Activated CD8-positive, alpha-beta memory T cell treated with anti-CD3 and anti-CD28 coated beads, Interleukin-2, amount 50 U/mL, for 24 hours (primary cell): ENCODE measurements around the gene REXO5.
"Not testable (repeated sequence)": the region's sequence is repeated elsewhere in the genome, so short reads cannot be mapped to it uniquely, and the experiment has no call there.

ENCODE experiments used
- DNase-seq: peaks from one replicate; pipeline ENCODE4 v3.0.0-alpha.2; 2020; ENCODE audit errors: extremely low read depth

The REXO5 gene

GRCh38 chr16:20806168-20807050 lies at the start of gene REXO5, which contains the start of gene ERI2:
REXO5 (plus strand) TSS chr16:20806527; CDS start chr16:20806954, 427 bp downstream.
ERI2 (minus strand) TSS chr16:20806472; CDS start chr16:20806430, 42 bp downstream.
- peak; percentile 55 for DNase-seq

DNA sequence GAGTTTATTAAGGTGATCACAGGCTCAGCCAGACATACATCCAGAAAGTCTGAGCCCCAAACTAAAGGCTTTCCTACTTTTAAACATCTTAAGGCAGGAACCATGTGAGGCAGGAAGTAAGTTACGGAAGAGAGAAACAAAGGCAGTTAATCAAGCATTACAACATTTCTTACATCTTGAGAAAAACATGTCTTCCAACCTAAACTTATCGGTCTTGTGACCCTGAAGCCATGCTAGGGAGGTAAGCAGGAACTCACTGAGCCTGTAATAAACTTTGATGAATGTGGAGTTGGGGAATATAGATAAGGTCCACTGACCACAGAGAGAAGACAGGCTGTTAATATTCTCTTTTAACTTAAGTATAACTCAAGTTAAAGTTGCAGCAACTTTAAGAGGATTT lies 46.0 kb upstream of the REXO5 start:
- no peak for DNase-seq

DNA sequence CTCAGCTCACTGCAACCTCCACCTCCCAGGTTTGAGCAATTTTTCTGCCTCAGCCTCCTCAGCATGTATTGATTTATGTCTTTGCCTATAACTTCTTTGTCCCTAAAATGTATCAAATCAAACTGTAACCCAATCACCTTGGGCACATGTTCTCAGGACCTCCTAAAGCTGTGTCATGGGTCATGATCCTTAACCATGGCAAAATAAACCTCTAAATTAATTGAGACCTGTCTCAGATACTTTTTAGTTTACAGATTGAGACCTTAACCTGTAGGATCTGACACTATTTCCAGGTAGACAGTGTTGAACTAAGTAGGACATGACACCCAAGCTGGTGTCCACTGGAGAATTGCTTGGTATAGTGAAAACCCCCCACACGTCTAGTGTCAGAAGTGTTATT lies 45.2 kb upstream of the REXO5 start:
- no peak for DNase-seq

DNA sequence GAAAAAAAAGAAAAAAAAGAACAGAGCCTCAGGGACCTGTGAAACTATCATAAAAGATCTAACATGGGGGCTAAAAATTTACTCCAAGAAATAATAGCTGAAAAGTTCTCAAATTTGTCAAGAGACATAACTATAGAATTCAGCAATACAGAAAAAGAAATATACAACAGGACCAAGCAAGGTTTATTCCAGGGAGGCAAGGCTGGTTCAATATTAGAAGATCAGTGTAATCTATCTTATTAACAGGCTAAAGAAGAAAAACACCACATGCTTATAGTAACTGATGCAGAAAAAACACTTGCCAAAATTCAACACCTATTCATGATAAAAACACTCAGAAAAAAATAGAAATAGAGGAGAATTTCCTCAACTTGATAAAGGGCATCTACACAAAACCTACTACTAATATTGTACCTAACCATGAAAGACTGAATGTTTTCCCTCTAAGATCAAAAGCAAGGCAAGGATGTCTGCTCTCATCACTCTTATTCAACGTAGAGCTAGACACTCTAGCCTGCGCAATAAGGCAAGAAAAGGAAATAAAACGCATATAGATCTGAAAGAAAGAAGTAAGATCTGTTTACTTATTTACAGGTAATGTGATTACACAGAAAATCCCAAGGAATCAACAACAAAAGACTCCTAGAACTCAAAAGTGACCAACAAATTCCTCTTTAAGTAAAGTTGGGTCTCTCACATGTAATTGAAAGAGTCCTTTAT lies 43.8 kb upstream of the REXO5 start:
- no peak for DNase-seq

GRCh38 chr16:20763461-20764232 lies 42.7 kb upstream of the REXO5 start, which contains the start of gene ACSM3:
ACSM3 (plus strand) TSS chr16:20764014; CDS start chr16:20770035, 6,021 bp downstream.
- no peak for DNase-seq

GRCh38 chr16:20764448-20764847 lies 41.9 kb upstream of the REXO5 start:
- not testable (repeated sequence) for DNase-seq

DNA sequence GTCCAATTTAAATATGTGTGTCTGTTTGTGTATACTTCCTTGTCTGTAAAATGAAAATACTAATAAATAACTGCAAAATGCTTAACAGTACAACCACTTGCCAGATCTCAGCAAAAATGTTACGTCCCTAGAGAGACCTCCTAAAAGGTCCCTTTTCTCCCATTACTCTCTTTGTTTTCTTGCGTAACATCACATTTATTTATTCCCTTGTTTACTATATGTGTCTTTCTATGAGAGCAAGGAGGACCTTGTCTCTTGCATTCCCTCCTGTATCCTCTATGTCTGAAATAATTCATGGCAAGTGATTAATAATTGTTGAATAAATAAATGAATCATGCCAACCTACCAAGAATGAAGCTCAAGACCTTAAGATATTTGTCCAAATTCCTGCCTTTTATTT lies 40.6 kb upstream of the REXO5 start:
- no peak for DNase-seq

DNA sequence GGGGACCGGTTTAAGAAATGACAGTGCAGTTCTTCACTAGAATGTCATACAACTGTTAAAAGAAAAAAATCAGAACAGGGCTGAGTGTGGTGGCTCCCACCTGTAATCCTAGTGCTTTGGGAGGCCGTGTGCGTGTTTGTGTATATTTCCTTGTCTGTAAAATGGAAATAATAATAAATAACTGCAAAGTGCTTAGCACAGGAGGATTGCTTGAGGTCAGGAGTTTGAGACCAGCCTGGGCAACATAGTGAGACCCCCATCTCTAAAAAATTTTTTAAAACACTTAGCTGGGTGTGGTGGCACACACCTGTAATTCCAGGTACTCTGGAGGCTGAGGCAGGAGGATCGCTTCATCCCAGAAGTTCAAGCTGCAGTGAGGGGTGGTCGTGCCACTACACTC lies 40.0 kb upstream of the REXO5 start:
- DNase-seq = no peak

DNA sequence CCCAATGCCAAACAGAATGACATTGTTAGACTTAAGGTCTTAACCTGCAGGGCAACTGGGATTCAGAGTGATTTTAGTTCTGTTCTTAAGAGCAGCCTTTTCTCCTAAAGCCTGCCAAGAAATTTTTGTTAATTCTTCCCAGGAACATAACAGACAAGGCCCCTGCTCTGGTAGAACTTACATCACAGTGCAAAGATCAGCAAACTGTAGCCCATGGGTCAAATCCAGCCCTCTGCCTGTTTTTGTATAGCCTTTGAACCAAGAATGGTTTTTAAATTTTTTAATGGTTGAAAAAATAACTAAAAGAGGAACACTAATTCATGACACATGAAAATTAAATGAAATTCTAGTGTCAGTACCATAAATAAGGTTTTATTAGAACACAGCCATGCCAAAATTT lies 38.8 kb upstream of the REXO5 start:
- DNase-seq = no peak

- no peak for DNase-seq
These were observed 38.2 kb upstream of the REXO5 start for GRCh38 chr16:20768121-20768520.

- no peak for DNase-seq
These were observed 37.5 kb upstream of the REXO5 start for GRCh38 chr16:20768818-20769217.

GRCh38 chr16:20773679-20774078 lies 32.6 kb upstream of the REXO5 start:
- DNase-seq = no peak

DNA sequence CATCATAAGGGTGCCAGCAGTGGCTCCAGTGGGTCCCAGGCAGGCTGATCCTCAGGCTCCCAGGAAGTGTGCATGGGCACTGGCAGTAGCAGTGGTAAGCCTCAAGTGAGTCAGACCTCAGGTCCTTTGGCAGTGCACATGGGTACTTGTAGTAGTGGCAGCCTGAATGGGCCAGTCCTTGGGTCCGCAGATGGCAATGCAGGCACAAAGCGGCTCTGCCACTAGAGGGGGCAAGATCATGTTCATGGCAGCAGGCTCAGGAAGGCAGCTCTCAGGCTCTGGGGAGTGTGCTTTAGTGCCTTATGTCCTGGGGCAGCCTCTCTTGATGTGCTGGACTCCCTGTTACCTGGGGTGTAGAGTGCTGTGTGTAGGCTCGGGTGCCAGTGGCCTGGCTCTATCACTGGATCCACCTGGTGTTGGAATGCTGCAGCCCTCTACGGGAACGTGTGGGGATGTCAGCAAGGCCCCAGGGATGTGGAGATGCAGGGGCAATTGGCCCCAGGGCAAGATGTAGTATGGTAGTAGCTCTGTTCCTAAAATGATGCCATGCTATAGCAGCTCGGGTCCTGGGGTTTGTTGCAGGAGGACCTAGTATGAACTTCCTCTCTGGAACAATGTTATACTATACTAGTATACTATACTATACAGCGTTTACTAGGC lies 31.5 kb upstream of the REXO5 start:
- peak; percentile 3 for DNase-seq

DNA sequence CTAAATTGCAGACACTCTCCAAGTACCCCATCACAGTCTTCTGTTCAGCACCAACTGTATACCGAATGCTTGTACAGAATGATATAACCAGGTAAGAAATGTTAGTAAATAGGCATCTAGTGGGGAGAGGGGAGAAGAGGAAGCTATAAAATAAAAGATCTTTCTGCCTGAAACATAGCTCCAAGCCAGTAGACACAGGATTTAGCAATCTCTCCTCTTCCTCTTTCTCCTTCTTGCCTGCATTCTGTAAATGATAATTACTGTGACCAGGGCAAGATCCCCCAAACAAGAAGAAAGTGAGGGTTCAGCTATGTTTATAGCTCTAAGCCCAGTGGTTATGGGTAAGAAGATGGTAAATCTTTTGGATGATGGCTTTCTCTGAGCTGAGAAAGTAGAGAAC lies 24.6 kb upstream of the REXO5 start:
- DNase-seq = no peak

DNA sequence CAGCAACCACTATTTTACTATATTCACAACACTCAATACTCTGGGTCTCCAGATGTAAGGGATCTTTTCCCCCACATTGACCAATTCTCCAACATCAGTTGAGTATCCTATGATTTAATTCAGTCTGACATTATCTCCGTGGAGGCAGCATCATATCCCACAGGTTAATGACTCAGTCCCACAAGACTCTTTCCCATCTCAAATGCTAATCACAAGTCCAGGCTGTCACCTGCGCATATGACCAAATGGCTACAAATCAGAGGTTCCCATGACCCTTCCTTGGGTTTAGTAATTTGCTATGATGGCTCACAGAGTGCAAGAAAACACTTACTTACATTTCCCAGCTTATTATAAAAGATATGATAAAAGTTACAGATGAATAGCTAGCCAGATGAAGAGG lies 23.9 kb upstream of the REXO5 start:
- no peak for DNase-seq

- no peak for DNase-seq
These were observed 22.1 kb upstream of the REXO5 start for GRCh38 chr16:20784204-20784603.

DNA sequence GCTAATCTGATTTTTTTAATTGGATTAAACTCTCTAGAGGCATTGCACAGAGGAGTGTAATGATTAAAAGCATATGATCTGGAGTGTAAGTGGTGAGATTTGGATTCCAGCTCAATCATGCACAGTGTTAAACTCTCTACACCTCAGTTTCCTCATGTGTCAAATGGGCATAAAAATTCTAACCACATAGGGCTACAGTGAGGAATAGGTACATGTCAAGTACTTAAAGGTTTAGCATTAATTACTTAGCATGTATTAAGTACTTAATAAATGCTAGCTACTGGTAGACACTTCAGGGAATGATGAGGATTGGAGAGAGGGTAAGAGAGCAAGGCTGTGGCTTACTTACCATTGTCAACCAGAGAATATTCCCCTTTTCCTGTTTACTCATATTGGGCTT lies 17.2 kb upstream of the REXO5 start:
- DNase-seq = no peak

DNA sequence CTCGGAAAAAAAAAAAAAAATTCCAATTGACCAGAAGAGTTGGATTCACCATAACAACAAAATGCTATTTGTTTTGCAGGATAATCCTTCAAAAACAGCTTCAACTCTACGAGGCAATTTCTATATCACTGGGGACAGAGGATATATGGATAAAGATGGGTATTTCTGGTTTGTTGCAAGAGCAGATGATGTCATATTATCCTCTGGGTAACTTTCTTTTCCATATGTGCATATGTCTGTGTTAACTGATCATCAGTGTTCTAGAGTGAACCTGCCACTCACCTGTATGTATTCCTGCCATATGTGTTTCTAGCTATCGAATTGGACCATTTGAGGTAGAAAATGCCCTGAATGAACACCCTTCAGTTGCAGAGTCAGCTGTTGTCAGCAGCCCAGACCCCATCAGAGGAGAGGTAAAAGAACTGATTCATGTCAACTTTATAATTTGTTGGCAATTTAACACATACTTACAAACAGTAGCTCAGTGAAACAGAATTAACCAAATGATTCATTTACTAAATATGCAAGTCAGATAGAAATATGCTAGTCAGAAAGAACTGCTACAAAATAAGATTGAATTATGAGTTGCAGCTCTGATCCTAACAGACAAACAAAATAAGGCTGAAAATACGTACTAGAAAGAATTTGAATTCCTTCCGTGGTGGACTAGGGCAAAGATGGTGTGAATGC lies 14.3 kb upstream of the REXO5 start:
- no peak for DNase-seq

- DNase-seq = no peak
These were observed 8.0 kb upstream of the REXO5 start for GRCh38 chr16:20798364-20798763.

- DNase-seq = no peak
These were observed 6.7 kb upstream of the REXO5 start for GRCh38 chr16:20799599-20799998.

GRCh38 chr16:20801278-20801677 lies 5.0 kb upstream of the REXO5 start:
- no peak for DNase-seq
